Lower leg skin (tissue), 3 donors: ENCODE data around the gene ADRB1.

ENCODE experiments used
- CTCF ChIP-seq, 3 donors: fragments of 450-650 bp; IDR thresholded peaks; one replicate each; pipeline ENCODE4 v1.5.1; 2016; ENCODE audit warnings: antibody characterized with exemption in 3 of 3, mild to moderate bottlenecking in 3 of 3, moderate library complexity in 2 of 3
- POLR2A ChIP-seq, 2 donors: fragments of 450-650 bp; IDR thresholded peaks; one replicate each; pipeline ENCODE4 v1.6.1; 2016 to 2017; ENCODE audit warnings: antibody characterized with exemption in 2 of 2, mild to moderate bottlenecking in 1 of 2, moderate library complexity in 1 of 2

GRCh38 chr10:114042895-114043531, 653 bp upstream of the ADRB1 start:
- no peak for TF ChIP-seq POLR2A (IDR thresholded peaks at IDR 0.05)
- no peak for TF ChIP-seq CTCF (IDR thresholded peaks at IDR 0.05)
